ENCODE measurements around the gene SLC19A1. TPM values are rescaled to one million over a fixed set of nuclear protein-coding genes. Genes with fewer than 3 reads are reported as not detected.

SLC19A1 gene
- total RNA-seq, 4 donors from 2014 or later = 7.6 to 12.8 (median 10.3) TPM; not detected in 1

DNA sequence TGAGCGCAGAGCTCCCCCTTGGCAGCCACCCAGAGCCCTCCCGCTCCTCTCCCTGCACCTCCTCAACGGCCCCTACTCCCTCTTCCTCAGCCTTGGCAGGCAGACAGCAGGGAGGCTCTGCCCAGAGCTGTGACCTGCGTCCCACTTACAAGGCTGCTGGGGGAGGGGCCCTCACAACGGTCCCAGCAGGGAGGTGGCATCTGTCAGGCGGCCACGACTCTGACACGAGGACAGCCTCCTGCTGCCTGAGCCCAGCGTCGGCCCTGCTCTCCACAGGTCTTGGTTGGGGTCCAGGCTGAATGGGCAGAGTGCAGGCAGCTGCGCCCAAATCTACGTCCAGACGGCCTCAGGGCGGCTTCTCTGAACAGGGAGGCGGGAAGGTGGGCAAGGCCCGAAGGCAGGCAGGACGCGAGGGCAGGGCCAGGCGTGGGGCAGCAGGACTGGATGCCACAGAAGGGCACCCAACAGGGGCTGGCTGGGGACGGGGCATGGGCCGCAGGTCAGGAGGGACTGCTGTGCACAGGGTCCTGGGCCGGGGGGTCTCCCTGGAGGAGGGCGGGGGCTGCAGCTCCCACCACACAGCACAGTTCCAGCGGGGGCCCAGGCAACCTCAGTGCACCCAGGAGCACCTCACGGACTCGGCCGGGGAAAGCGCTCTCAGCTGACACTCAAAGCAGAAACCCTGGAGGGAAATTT is 7.5 kb downstream of the SLC19A1 start:
- Histone ChIP-seq H3K27me3 (no peaks in the 10 kb centered on the region), H3K36me3 (no peaks in the 10 kb centered on the region), H3K4me1 (no peaks in the 10 kb centered on the region), H3K9me3 (no peaks in the 10 kb centered on the region), H3K27ac (no peak overlapping the region), H3K4me3 (no peak overlapping the region)
- intact Hi-C loops (cut with DNase I; ENCODE audit: low total_unique reads) = no loop called here
- DNase-seq = peak in 1 of 2 donors; percentile 14
- TF ChIP-seq, protein P1, sequence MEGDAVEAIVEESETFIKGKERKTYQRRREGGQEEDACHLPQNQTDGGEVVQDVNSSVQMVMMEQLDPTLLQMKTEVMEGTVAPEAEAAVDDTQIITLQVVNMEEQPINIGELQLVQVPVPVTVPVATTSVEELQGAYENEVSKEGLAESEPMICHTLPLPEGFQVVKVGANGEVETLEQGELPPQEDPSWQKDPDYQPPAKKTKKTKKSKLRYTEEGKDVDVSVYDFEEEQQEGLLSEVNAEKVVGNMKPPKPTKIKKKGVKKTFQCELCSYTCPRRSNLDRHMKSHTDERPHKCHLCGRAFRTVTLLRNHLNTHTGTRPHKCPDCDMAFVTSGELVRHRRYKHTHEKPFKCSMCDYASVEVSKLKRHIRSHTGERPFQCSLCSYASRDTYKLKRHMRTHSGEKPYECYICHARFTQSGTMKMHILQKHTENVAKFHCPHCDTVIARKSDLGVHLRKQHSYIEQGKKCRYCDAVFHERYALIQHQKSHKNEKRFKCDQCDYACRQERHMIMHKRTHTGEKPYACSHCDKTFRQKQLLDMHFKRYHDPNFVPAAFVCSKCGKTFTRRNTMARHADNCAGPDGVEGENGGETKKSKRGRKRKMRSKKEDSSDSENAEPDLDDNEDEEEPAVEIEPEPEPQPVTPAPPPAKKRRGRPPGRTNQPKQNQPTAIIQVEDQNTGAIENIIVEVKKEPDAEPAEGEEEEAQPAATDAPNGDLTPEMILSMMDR (IDR thresholded peaks at IDR 0.05) = no peak
- no peak for TF ChIP-seq POLR2A (IDR thresholded peaks at IDR 0.05)

DNA sequence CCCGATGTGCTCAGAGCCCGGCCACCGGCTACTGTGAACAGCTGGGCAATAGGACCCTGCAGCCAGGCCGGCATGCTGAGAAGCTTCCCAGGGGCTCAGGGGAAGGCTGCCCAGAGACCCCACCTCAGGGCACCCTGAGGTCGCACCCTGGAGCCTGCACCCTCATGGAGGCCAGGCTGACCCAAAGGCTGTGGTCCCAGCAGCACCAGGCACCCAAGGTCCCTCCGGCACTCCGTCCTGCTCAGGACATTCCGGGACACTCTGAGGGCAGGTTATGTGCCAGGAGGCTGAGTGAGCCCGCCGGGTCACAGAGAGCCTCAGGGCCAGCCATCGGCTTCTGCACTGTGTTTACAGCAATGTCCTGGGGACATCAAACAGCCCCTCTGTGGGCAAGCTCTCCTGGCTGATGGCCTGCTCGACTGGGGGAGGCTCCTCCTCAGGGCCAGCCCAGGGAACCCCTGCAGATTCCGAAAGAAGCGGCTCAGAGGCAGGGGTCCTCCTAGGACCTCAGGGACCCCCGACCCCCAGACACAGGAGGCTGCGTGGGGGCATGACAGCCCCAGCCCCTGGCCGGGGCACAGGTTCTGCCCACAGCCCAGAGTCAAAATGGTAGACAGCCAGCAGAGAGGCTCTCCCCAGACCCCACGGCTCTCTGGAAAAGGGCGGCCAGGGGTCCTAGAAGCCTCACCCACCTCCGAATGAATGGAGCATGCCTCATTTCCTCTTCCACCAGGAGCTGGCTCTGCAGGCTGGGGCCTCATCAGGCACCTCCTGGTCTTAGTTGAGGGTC is 8.2 kb downstream of the SLC19A1 start:
- no peaks in the 10 kb centered on the region for H3K9me3 ChIP-seq
- no peak overlapping the region for H3K27ac ChIP-seq
- DNase-seq = no peak
- no peaks in the 10 kb centered on the region for H3K4me1 ChIP-seq
- no peaks in the 10 kb centered on the region for H3K27me3 ChIP-seq
- H3K36me3 ChIP-seq = no peaks in the 10 kb centered on the region
- intact Hi-C loops (cut with DNase I; ENCODE audit: low total_unique reads) = no loop called here
- H3K4me3 ChIP-seq = no peak overlapping the region
- no peak for TF ChIP-seq POLR2A (IDR thresholded peaks at IDR 0.05)
- TF ChIP-seq, protein P1 (IDR thresholded peaks at IDR 0.05) = no peak

GRCh38 chr21:45533361-45533845 is 8.8 kb downstream of the SLC19A1 start:
- Histone ChIP-seq H3K27ac (no peak overlapping the region), H3K36me3 (no peaks in the 10 kb centered on the region), H3K9me3 (no peaks in the 10 kb centered on the region), H3K27me3 (no peaks in the 10 kb centered on the region), H3K4me1 (no peaks in the 10 kb centered on the region), H3K4me3 (no peak overlapping the region)
- no peak for DNase-seq
- TF ChIP-seq, protein P1 (IDR thresholded peaks at IDR 0.05) = no peak
- TF ChIP-seq POLR2A (IDR thresholded peaks at IDR 0.05) = no peak
- intact Hi-C loops (cut with DNase I; ENCODE audit: low total_unique reads) = no loop called here

- TF ChIP-seq, protein P1 (IDR thresholded peaks at IDR 0.05) = no peak
- no peak for TF ChIP-seq POLR2A (IDR thresholded peaks at IDR 0.05)
- intact Hi-C loops (cut with DNase I; ENCODE audit: low total_unique reads) = no loop called here
- H3K27ac ChIP-seq = no peak overlapping the region
- H3K27me3 ChIP-seq = no peaks in the 10 kb centered on the region
- no peak for DNase-seq
- no peaks in the 10 kb centered on the region for H3K36me3 ChIP-seq
- no peaks in the 10 kb centered on the region for H3K9me3 ChIP-seq
- no peak overlapping the region for H3K4me3 ChIP-seq
- H3K4me1 ChIP-seq = no peaks in the 10 kb centered on the region
Observed at GRCh38 chr21:45532826-45533360, 9.3 kb downstream of the SLC19A1 start.
